ENCODE measurements around the gene FBRS.

DNA sequence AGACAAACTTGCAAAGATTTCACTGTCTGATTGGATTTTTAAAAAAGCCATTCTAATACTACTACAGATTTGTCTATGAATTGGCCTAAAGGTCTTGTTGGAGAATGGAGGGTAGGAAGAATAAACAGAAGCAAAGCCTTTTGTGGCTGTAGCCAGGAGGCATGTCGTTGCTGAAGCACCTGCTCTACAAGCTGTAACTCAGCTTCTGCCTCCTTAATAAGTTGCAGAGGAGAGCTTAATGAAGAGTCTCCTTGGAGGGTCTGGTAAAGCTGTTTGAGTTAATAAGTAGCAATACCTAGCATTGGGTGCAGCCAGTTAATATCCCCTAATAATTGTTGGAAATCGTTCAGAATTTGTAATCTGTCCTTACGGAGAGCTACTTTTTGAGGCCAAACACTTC lies 38.1 kb upstream of the FBRS start:
- TF ChIP-seq, protein P1, sequence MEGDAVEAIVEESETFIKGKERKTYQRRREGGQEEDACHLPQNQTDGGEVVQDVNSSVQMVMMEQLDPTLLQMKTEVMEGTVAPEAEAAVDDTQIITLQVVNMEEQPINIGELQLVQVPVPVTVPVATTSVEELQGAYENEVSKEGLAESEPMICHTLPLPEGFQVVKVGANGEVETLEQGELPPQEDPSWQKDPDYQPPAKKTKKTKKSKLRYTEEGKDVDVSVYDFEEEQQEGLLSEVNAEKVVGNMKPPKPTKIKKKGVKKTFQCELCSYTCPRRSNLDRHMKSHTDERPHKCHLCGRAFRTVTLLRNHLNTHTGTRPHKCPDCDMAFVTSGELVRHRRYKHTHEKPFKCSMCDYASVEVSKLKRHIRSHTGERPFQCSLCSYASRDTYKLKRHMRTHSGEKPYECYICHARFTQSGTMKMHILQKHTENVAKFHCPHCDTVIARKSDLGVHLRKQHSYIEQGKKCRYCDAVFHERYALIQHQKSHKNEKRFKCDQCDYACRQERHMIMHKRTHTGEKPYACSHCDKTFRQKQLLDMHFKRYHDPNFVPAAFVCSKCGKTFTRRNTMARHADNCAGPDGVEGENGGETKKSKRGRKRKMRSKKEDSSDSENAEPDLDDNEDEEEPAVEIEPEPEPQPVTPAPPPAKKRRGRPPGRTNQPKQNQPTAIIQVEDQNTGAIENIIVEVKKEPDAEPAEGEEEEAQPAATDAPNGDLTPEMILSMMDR (conservative IDR thresholded peaks at IDR 0.05): no peak
- no peak for TF ChIP-seq EZH2 (IDR thresholded peaks at IDR 0.05; ENCODE audit: low read depth)

Measured in PC-9 (cell line).